Gastrocnemius medialis (tissue), 4 donors: ENCODE data around the gene POC5. TPM values are rescaled to one million over a fixed set of nuclear protein-coding genes. Genes with fewer than 3 reads are reported as not detected.

Experiments
- ATAC-seq, 2 donors: fragments of 150-250 bp; one replicate each; pipeline ENCODE4 v1.9.1; 2016
- DNase-seq, 2 donors: peaks; one replicate each; pipeline ENCODE4 v3.0.0-alpha.2; 2019
- H3K27ac ChIP-seq, 4 donors: fragments of 200-600 bp; sonication (generic); 1 replicate in 1 of 4; 2 replicates in 3 of 4; pipeline ENCODE4 v1.5.1; 2016 to 2018; ENCODE audit warnings: mild to moderate bottlenecking in 2 of 4, moderate library complexity in 1 of 4
- H3K27me3 ChIP-seq, 3 donors: fragments of 200-600 bp; sonication (generic) in 2 of 3; 1 replicate in 1 of 3; 2 replicates in 2 of 3; pipeline versions ENCODE4 v1.5.1 to v1.6.0; 2016 to 2019; ENCODE audit warnings: mild to moderate bottlenecking in 1 of 3, moderate library complexity in 1 of 3
- H3K36me3 ChIP-seq, 2 donors: fragments of 200-600 bp; sonication (generic) in 1 of 2; one replicate each; pipeline ENCODE4 v1.5.1; 2017 to 2018
- H3K4me1 ChIP-seq, 2 donors: fragments of 200-600 bp; sonication (generic) in 1 of 2; one replicate each; pipeline ENCODE4 v1.5.1; 2016 to 2017; ENCODE audit warnings: mild to moderate bottlenecking in 2 of 2
- H3K4me3 ChIP-seq, 4 donors: fragments of 200-600 bp; sonication (generic) in 3 of 4; 1 replicate in 1 of 4; 2 replicates in 3 of 4; pipeline ENCODE4 v1.5.1; 2016 to 2019; ENCODE audit warnings: mild to moderate bottlenecking in 2 of 4
- H3K9me3 ChIP-seq, 3 donors: fragments of 200-600 bp; sonication (generic) in 2 of 3; 1 replicate in 1 of 3; 2 replicates in 2 of 3; pipeline ENCODE4 v1.5.1; 2016 to 2019
- CTCF ChIP-seq, 5 experiments: fragments of 450-650 bp in 3 of 5; fragments of 200-600 bp in 2 of 5; sonication (generic) in 2 of 5; IDR thresholded peaks in 4 of 5; conservative IDR thresholded peaks in 1 of 5; 1 replicate in 4 of 5; 2 replicates in 1 of 5; pipeline ENCODE4 v1.5.1; 2016 to 2019; ENCODE audit warnings: antibody characterized with exemption in 5 of 5, mild to moderate bottlenecking in 3 of 5, moderate library complexity in 3 of 5
- POLR2A ChIP-seq, 2 donors: fragments of 450-650 bp; IDR thresholded peaks; one replicate each; pipeline ENCODE4 v1.6.1; 2017; ENCODE audit warnings: antibody characterized with exemption in 2 of 2, mild to moderate bottlenecking in 2 of 2, moderate library complexity in 2 of 2
- in situ Hi-C, 4 donors: fragments of 200-750 bp; cut with MboI; loops; one replicate each; pipeline versions ENCODE4 v1.15.0 to v1.8.0; 2017; ENCODE audit warnings: low sequenced_read_pairs in 4 of 4
- intact Hi-C: fragments of 100-400 bp; cut with DNase I; formaldehyde crosslinking; loops from one replicate; pipeline ENCODE4 v1.15.1; 2023; ENCODE audit warnings: low total_unique reads
- total RNA-seq, 4 donors: library from RNA; depleted of rRNA; stranded (reverse); fragments of >200 nt; gene quantifications; one replicate each; pipeline versions ENCODE4 v1.1.0 to v1.2.3, GENCODE V29; 2016

The POC5 gene
- total RNA-seq, 4 donors from 2014 or later = 4.1 to 7.3 (median 5.4) TPM

GRCh38 chr5:75678155-75678554 lies 39.1 kb downstream of the POC5 start:
- DNase-seq (no peak), ATAC-seq (no peak)
- H3K27me3 ChIP-seq = no peaks in the 10 kb centered on the region
- H3K36me3 ChIP-seq = peaks cover 0 to 8% of the 10 kb centered on the region in 2 donors
- H3K9me3 ChIP-seq = no peaks in the 10 kb centered on the region
- in situ Hi-C loops (loop anchor here in 3 of 4 donors (25.0 kb wide), 2 partner anchors 341 to 441 kb away; partner anchors contain the start of genes HMGCR (in 2 of the 3) and ANKRD31 (in 1 of the 3)), intact Hi-C loops (no loop called here)
- no peak overlapping the region for H3K4me3 ChIP-seq
- no peak overlapping the region for H3K27ac ChIP-seq
- TF ChIP-seq CTCF (IDR thresholded peaks at IDR 0.05 in 4 of 5, conservative IDR thresholded peaks at IDR 0.05 in 1 of 5) = no peak
- peaks cover 0 to 3% of the 10 kb centered on the region in 2 donors for H3K4me1 ChIP-seq

- no peak overlapping the region for H3K27ac ChIP-seq
- ATAC-seq = no peak
- no peak overlapping the region for H3K4me3 ChIP-seq
- no peak for DNase-seq
- intact Hi-C loops (no loop called here), in situ Hi-C loops (loop anchor here in 3 of 4 donors (25.0 kb wide), 2 partner anchors 340 to 440 kb away; partner anchors contain the start of genes HMGCR (in 2 of the 3) and ANKRD31 (in 1 of the 3))
- H3K4me1 ChIP-seq = peaks cover 0 to 3% of the 10 kb centered on the region in 2 donors
- H3K27me3 ChIP-seq = no peaks in the 10 kb centered on the region
- peaks cover 0 to 14% of the 10 kb centered on the region in 2 donors for H3K36me3 ChIP-seq
- no peaks in the 10 kb centered on the region for H3K9me3 ChIP-seq
- TF ChIP-seq CTCF (IDR thresholded peaks at IDR 0.05 in 4 of 5, conservative IDR thresholded peaks at IDR 0.05 in 1 of 5) (no peak), POLR2A (IDR thresholded peaks at IDR 0.05) (no peak)
Observed at GRCh38 chr5:75677607-75678006, 39.6 kb downstream of the POC5 start.

- TF ChIP-seq CTCF (IDR thresholded peaks at IDR 0.05 in 4 of 5, conservative IDR thresholded peaks at IDR 0.05 in 1 of 5) (no peak), POLR2A (IDR thresholded peaks at IDR 0.05) (no peak)
- ATAC-seq (no peak), DNase-seq (no peak)
- no peak overlapping the region for H3K27ac ChIP-seq
- H3K9me3 ChIP-seq = no peaks in the 10 kb centered on the region
- intact Hi-C loops = no loop called here
- H3K4me1 ChIP-seq = no peaks in the 10 kb centered on the region
- H3K27me3 ChIP-seq = no peaks in the 10 kb centered on the region
- no peak overlapping the region for H3K4me3 ChIP-seq
- H3K36me3 ChIP-seq = peaks cover 0 to 16% of the 10 kb centered on the region in 2 donors
- in situ Hi-C loops = loop anchor here in 3 of 4 donors (25.0 kb wide), 2 partner anchors 338 to 438 kb away; partner anchors contain the start of genes HMGCR (in 2 of the 3) and ANKRD31 (in 1 of the 3)
Observed at GRCh38 chr5:75675783-75676182, 41.5 kb downstream of the POC5 start.

GRCh38 chr5:75672616-75673015 lies 44.6 kb downstream of the POC5 start:
- Histone ChIP-seq H3K27ac (no peak overlapping the region), H3K27me3 (no peaks in the 10 kb centered on the region), H3K4me1 (no peaks in the 10 kb centered on the region), H3K4me3 (no peak overlapping the region), H3K36me3 (peaks cover 0 to 13% of the 10 kb centered on the region in 2 donors), H3K9me3 (no peaks in the 10 kb centered on the region)
- DNase-seq = no peak
- TF ChIP-seq POLR2A (IDR thresholded peaks at IDR 0.05) (no peak), CTCF (IDR thresholded peaks at IDR 0.05 in 4 of 5, conservative IDR thresholded peaks at IDR 0.05 in 1 of 5) (no peak)
- ATAC-seq = no peak
- intact Hi-C loops (no loop called here), in situ Hi-C loops (loop anchor here in 1 of 4 donors (25.0 kb wide), 1 partner anchor 435 kb away; the partner anchor contains the start of gene ANKRD31)
